ENCODE measurements around the gene TMEM158. TPM values are rescaled to one million over a fixed set of nuclear protein-coding genes. Genes with fewer than 3 reads are reported as not detected.
A peak's percentile ranks its signal among the peaks of the same experiment; 100 is the strongest.

Gene TMEM158
- total RNA-seq, 1 experiment from 2014 or later = 17.0 TPM

DNA sequence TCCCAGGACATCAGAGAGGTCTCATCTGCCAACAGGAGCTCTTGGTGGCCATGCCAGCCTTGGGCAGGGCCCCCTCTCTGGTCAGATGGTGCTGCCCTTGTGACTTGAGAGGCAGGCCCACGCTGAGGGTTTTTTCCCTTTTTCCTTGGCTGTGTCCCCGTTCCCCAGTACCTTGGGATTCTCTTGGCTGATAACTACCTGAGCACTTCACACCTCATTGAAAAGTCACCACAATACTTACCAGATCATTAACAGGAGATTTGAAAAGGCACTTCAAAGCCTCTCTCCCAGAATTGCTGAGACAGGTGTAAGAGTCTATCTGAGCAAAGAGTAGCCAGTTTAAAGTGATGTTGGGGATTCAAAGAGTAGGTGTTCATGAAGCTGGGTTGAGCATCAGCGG lies 15.1 kb upstream of the TMEM158 start:
- H3K9me3 ChIP-seq = no peaks in the 10 kb centered on the region
- no peaks in the 10 kb centered on the region for H3K27me3 ChIP-seq
- no peak overlapping the region for H3K4me3 ChIP-seq
- no peaks in the 10 kb centered on the region for H3K36me3 ChIP-seq
- no peak for DNase-seq

DNA sequence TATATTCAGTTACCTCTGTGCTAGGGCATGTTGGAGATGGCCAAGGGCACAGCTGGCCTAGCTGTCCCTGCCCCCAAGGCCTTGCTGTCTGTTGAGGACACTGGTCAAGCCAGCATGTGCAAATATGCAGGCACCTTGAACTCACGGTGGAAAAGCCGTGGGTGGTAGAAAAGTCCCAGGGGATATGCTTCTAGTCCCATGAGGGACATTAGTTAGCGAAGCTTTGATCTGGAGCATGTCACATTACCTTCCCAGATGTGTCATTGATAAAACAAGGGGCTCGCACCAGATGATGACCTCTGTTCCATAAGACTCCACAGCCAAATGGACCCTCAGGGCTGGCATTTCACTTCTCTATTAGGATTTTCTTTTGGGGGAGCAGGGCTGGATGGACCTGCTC lies 14.2 kb upstream of the TMEM158 start:
- no peak overlapping the region for H3K4me3 ChIP-seq
- H3K36me3 ChIP-seq = no peaks in the 10 kb centered on the region
- no peaks in the 10 kb centered on the region for H3K9me3 ChIP-seq
- H3K27me3 ChIP-seq = no peaks in the 10 kb centered on the region
- DNase-seq = no peak

DNA sequence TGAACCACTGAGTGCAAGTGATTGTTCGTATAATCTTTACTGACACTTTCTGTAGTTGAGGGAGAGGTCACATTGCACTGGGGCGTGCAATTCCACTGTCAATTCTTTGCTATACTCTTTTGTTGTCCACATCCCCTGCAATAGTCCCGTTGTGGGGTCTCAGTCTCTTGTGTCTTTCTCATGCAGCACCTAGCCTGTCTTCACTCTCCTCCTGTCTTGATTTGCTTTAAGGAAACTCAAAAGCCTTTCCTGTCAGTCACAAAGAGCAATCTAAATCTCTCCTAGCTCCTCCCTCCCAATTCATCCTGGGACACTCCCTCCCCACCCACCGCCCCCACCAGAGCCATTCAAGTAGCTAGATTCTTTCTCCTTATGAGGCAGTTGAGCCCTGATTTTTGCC lies 13.2 kb upstream of the TMEM158 start:
- no peaks in the 10 kb centered on the region for H3K36me3 ChIP-seq
- DNase-seq = no peak
- H3K9me3 ChIP-seq = no peaks in the 10 kb centered on the region
- no peaks in the 10 kb centered on the region for H3K27me3 ChIP-seq
- no peak overlapping the region for H3K4me3 ChIP-seq

DNA sequence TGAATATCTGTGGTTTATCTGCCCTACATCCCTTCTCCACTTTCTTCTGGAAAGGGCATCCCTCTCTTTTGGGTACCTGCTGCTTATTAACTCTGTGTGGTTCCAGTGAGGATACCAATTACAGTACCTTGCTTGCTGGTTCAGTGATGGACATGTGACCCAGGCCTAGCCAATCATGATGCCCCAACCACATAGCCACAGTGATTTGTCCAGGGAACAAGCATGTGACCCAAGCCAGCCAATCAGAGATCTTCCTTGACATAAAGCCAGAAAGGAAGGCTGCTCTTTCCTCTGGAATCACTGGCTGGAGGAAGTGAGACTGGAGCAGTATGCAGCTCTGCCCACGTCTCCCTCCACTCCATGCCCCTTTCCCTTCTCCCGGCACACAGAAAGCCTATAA lies 10.9 kb upstream of the TMEM158 start:
- Histone ChIP-seq H3K27me3 (no peaks in the 10 kb centered on the region), H3K36me3 (no peaks in the 10 kb centered on the region), H3K9me3 (no peaks in the 10 kb centered on the region), H3K4me3 (no peak overlapping the region)
- DNase-seq = peak; percentile 11

DNA sequence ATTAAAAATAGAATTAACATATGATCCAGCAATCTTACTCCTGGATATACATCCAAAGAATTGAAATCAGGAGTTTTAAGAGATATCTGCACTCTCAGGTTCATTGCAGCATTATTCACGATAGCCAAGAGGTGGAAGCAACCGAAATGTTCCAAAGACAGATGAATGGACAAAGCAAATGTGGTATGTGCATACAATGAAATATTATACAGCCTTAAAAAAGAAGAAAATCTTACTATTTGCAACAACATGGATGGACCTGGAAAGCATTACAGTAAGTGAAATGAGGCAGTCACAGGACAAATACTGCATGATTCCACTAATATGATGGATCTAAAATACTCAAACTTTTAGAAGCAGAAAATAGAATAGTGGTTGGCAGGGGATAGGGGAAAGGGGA lies 9.3 kb upstream of the TMEM158 start:
- Histone ChIP-seq H3K4me3 (no peak overlapping the region), H3K36me3 (no peaks in the 10 kb centered on the region), H3K27me3 (no peaks in the 10 kb centered on the region), H3K9me3 (no peaks in the 10 kb centered on the region)
- no peak for DNase-seq

DNA sequence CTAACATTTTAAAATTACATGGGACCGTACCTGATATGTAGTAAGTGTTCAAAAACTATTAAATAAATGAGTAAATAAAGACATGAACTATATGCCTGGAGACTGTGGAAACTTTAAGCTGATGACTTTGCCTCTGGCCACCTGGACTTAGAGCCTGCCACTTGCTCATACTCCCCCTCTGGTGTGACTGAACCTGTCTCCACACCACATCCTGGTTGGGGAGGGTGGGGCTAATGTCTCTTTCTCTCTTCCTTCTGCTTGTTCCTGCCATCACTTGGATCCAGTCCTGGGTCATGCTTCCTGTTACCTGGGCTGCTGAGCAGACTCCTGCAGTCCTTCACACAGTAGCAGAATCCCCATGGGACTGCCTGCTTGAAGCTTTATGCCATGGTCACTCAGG lies 8.2 kb upstream of the TMEM158 start:
- no peaks in the 10 kb centered on the region for H3K27me3 ChIP-seq
- H3K36me3 ChIP-seq = no peaks in the 10 kb centered on the region
- no peaks in the 10 kb centered on the region for H3K9me3 ChIP-seq
- no peak for DNase-seq
- H3K4me3 ChIP-seq = no peak overlapping the region

DNA sequence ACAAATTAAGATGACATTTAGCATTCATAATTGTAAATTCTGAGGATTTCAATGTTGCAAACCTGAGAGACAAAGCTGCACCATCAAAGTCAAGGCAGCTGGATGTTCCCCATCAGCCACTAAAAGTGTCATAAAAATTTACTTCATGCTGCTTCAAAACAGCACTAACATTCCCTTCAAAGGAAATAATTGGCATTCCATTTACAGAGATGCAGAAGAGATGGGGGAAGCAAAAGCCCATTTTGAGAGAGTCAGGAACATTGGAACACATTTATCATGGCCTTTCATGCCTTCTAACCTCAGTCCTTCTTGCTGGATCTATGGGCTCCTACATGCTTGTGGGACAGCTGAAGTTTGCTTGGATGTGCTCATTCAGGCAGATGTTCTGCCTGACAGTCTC lies 6.4 kb upstream of the TMEM158 start:
- no peak overlapping the region for H3K4me3 ChIP-seq
- H3K9me3 ChIP-seq = no peaks in the 10 kb centered on the region
- no peaks in the 10 kb centered on the region for H3K27me3 ChIP-seq
- no peak for DNase-seq
- no peaks in the 10 kb centered on the region for H3K36me3 ChIP-seq

DNA sequence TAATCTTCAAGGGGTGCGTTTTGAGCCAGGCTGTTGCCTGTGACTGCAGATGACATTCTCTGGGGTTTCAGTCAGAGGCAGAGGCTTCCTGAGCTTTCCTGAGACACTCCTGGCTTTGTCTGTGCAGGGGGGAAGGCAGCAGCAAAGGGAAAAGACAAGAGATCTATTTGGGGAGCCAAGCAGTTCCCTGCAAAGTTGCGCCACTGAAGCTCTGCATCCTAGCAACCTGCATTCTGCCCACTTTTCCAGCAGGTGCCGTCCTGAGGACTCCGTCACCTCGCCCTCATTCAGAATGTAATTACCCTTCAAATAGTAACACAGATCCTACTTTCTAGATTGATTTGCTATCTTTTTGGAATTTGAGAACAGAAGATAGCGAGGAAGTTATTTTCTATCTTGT lies 1.9 kb upstream of the TMEM158 start:
- Histone ChIP-seq H3K9me3 (no peaks in the 10 kb centered on the region), H3K4me3 (no peak overlapping the region), H3K36me3 (no peaks in the 10 kb centered on the region), H3K27me3 (no peaks in the 10 kb centered on the region)
- DNase-seq = no peak

DNA sequence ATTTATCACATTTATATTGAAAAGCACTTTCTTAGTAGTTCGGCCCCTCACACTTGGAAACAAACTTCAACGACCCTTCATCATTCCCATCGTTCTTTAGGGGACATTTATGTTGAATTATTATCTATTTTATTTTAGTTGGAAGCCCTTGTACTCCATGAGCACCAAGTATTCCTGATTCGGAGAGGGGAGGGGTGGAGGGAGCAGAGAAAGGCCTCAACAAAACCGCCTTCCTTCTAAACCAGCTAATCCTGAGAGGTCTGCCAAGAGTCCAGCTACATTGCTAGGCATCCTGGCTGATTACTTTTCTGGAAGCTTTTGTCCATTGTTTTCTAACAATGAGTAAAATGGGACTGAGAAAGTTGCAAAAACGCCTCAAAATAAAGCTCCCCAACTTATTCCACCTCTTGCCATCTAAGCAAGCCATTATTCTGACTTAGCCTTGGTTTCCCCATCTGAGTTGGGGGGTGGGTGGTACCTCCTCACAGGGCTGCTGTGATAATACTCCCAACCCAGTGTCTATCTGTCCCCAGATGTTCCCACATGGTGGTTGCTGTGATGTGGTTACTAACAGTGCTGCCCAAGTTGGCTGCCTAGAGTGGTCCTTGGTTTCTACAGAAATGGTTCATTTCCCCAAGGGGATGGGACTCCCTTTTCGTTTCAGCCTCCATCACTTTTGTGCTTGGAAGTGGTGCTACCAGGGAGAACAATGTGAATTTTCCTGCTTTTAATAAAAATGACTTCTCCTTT lies 1.2 kb upstream of the TMEM158 start:
- no peak for DNase-seq
- Histone ChIP-seq H3K9me3 (no peaks in the 10 kb centered on the region), H3K27me3 (no peaks in the 10 kb centered on the region), H3K4me3 (no peak overlapping the region), H3K36me3 (no peaks in the 10 kb centered on the region)

DNA sequence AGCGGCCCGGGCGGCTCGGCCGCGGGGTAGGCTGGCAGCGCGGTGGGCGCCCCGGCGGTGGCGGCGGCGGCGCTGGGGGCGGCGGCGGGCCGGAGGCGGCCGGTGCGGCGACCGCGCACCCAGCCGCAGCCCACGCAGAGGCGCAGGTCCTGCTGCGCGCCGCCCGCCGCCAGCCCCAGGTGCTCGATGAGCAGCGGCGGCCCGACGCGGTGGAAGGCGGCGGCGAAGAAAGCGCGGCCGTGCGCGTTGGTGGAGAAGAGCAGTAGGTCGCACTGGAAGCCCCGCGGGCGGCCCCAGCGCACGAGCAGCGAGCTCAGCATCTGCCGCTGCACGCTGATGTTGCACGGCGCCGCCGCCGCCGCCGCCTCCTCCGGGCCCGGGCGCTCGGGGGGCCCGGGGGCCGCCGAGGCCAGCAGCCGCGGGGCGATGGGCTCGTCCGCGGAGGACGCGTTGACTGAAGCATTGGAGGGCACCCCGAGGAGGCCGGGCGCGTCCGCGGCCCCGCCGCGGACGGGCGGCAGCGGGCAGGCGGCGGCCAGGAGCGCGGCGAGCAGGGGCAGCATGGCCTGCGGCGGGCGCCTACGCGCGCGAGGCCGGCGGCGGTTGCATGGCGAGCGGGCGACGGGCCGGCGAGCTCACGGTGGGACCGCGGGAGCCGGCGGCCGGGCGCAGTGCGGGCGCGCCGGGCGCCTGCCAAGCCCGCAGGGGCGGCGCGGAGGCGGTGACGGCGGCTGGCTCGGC lies 452 bp downstream of the TMEM158 start:
- H3K9me3 ChIP-seq = no peaks in the 10 kb centered on the region

DNA sequence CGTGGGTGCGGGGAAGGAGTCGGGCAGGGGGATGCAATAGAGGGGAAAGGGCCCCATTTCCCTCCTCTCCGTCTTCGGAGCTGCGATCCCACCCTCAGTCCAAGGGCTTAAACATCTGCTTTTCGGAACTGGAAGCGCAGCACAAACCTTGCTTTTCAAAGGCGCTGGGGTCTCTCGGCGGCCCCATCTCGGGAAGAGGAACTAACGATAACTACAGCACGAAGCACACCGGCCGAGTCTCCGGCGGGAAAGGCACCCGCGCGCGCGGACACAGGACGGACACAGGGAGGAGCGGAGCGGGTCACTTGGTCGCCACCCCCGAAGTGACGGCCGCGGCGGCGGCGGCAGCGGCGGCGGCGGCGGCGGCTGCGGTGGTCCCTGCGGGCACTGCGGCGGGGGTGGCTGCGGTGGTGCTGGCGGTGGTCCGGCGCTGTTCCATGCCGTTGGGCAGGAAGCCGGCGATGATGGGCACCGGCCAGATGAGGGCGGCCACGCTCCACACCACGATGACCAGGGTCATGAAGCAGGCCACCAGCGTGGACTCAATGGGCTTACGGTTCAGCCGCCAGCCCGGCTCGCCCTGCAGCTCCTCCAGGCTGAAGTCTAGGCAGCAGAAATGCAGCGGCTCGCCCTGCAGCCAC lies 1.1 kb downstream of the TMEM158 start:
- H3K36me3 ChIP-seq = no peaks in the 10 kb centered on the region
- H3K9me3 ChIP-seq = no peaks in the 10 kb centered on the region
- peak overlapping the region; percentile 66 for H3K4me3 ChIP-seq
- no peaks in the 10 kb centered on the region for H3K27me3 ChIP-seq
- peak; percentile 68 for DNase-seq

More for the DNA sequence above, 452 bp downstream of the TMEM158 start:
- H3K36me3 ChIP-seq = no peaks in the 10 kb centered on the region
- H3K4me3 ChIP-seq = peak overlapping the region; percentile 66
- H3K27me3 ChIP-seq = no peaks in the 10 kb centered on the region
- peak; percentile 35 for DNase-seq

DNA sequence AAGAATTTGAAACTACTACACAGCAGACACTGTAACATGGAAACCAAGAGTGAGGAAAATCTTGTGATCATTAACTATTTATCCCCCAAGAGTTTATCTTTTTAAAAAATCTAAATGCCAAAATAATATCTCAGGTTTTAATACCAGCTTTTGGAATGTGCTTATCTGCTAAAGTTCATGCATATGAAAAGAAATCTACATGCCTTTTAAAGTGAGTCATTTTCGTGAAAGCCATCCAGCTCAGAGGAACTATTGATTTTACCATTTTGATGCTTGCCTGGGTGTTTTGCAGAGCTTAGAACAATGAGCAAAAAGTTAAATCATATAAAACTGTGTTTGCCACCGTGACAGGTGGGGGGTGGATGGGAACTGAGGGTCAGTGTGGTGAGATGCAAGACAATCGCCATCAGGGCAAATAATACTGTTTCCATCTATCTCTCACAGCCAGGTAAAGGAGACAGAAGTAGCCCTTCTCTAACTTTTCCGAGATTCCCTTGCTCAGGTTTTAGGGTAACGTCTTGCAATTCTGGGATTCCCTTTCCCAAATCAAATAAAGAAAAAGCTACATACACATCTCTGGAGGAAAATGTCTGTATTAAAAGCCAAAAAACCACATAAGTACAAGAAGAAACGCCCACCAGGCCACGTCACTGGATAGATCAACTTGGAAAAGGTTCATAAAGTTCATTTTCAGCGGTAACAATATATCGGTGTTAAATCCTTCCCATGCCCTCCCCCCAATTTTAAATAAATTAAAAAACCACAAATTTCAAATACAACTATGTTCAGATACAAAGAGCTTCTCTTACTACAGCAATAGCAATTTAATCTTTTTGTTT lies 2.0 kb downstream of the TMEM158 start:
- Histone ChIP-seq H3K36me3 (no peaks in the 10 kb centered on the region), H3K9me3 (no peaks in the 10 kb centered on the region), H3K27me3 (no peaks in the 10 kb centered on the region), H3K4me3 (peak overlapping the region; percentile 66)
- DNase-seq = no peak

DNA sequence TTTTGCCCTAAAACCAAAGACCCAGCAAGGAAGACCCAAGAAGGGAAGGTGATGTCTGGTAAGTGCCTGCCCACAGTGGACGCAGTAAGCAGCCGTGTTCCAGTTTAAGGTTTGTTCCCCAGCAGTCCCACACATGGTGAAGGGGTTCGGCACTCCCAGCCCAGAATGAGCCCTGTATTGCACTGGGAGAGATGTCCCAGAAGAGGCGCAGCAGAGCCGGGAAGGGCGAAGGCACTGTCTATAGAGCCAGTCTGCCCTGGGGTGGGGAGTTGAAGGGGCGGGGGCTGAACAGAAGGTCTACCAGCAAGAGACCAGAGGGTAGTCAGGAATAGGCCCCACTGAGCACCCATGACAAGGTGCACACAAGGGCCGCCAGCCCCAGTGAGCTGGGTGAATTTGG lies 6.4 kb downstream of the TMEM158 start:
- no peaks in the 10 kb centered on the region for H3K9me3 ChIP-seq

DNA sequence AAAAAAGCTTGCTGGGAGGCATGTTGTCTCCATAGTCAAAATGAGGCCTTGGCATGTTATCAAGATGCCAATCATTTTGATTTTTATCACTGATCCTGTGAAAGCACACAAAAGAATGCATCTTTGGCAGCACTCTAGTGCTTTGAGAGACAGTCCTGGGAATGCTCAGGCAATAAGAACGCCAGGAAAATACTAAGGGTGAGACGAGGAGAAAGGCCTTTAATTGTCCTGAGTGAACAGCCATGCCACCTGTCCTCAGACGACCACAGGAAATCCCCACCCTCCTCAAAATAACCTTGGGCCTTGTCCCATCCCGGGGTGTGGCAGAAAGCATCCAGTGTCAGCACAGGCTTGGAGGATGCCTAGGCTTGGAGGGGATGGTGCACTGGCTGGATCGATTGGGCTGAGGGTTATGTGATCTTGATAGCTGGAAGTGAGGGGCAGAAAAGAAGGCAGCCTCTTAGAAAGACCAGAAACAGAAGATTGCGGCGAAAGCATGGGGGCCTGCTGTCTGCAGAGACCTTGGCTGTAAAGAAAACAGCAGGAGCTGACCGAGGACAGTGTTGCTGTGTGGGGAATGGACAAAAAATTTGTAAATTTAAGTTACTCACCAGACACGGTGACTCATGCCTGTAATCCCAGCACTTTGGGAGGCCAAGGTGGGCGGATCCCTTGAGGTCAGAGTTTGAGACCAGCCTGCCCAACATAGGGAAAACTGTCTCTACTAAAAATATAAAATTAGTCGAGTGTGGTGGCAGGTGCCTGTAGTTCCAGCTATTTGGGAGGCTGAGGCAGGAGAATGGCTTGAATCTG lies 7.3 kb downstream of the TMEM158 start:
- peak; percentile 83 for DNase-seq
- Histone ChIP-seq H3K27me3 (no peaks in the 10 kb centered on the region), H3K9me3 (no peaks in the 10 kb centered on the region), H3K36me3 (no peaks in the 10 kb centered on the region), H3K4me3 (no peak overlapping the region)

More for the DNA sequence above, 6.4 kb downstream of the TMEM158 start:
- H3K4me3 ChIP-seq = no peak overlapping the region
- no peak for DNase-seq
- H3K36me3 ChIP-seq = no peaks in the 10 kb centered on the region
- no peaks in the 10 kb centered on the region for H3K27me3 ChIP-seq

DNA sequence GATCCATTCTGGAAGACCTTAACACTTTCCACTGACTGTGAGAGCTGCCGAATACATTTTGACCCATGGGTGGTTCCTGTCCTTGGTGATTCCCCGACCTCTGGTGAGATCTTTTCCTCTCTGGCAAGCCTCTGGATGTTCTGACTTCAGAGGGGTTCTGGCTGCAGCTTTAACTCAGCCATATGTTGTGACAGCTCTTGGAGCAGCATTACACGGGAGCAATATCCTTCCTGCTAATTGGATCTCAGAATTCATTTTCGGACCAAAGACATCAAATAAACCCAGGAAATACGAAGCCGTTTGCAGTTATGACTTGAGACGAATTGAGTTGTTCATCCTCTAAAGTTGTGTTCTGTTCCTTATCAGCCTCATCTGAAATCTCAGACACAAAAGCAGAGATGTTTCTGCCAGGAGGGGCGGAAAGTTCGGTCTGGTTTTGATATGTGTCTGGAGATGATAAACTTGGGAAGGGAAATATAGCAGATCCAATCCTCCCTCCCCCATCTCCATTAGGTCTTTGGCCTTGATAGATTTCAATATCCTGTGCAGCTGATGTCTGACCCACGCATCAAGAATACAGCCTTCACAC lies 10.0 kb downstream of the TMEM158 start:
- no peak overlapping the region for H3K4me3 ChIP-seq
- no peaks in the 10 kb centered on the region for H3K9me3 ChIP-seq
- no peaks in the 10 kb centered on the region for H3K36me3 ChIP-seq
- H3K27me3 ChIP-seq = no peaks in the 10 kb centered on the region
- no peak for DNase-seq

DNA sequence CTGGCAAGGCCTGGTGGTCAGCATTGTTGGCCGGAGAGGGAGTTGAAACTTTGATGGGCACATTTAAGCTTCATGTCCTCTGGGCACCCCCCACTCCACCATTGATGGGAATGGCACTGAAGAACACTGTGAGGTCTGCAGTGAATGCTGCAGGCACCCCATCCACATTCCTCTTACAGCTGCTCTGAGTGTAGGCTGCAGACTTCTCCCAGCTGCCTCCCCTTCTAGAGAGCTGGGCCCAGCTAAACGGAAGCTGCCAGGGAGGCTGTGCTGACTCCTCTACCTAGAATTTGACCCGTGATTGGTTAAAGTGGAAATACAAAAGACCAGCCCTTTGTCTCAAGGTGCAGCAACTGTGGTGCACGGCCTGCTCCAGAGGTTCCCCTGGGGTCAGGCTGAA lies 10.6 kb downstream of the TMEM158 start:
- Histone ChIP-seq H3K36me3 (no peaks in the 10 kb centered on the region), H3K9me3 (no peaks in the 10 kb centered on the region), H3K4me3 (no peak overlapping the region), H3K27me3 (no peaks in the 10 kb centered on the region)
- DNase-seq = no peak

All from MG63 (cell line).